DOHH2 (cell line): ENCODE results near the gene CPA5.

Experiments
- H3F3A ChIP-seq: fragments of 200-600 bp; sonication (generic), shearing (Covaris generic); 2 replicates; pipeline ENCODE4 v1.6.0; 2016; ENCODE audit warnings: antibody characterized with exemption, mild to moderate bottlenecking; ENCODE audit not compliant: control insufficient read depth, insufficient read depth
- H3K27ac ChIP-seq: fragments of 200-600 bp; sonication (generic); 2 replicates; pipeline ENCODE4 v1.5.1; 2014; ENCODE audit warnings: low read depth, mild to moderate bottlenecking, low read length, moderate library complexity
- H3K27me3 ChIP-seq: fragments of 200-600 bp; sonication (generic); 2 replicates; pipeline ENCODE4 v1.6.1; 2014; ENCODE audit warnings: mild to moderate bottlenecking, low read length, mixed read lengths; ENCODE audit not compliant: control insufficient read depth
- H3K36me3 ChIP-seq: fragments of 200-600 bp; sonication (generic); 2 replicates; pipeline ENCODE4 v1.6.1; 2014; ENCODE audit warnings: mild to moderate bottlenecking, low read length, moderate library complexity, mixed read lengths; ENCODE audit not compliant: control insufficient read depth
- H3K4me1 ChIP-seq: fragments of 200-600 bp; sonication (generic); 2 replicates; pipeline ENCODE4 v1.6.1; 2014; ENCODE audit warnings: mild to moderate bottlenecking, low read length, mixed read lengths; ENCODE audit not compliant: control insufficient read depth
- H3K4me2 ChIP-seq: fragments of 200-600 bp; sonication (generic); 2 replicates; pipeline ENCODE4 v1.6.0; 2014; ENCODE audit warnings: mild to moderate bottlenecking, low read length, moderate library complexity
- H3K4me3 ChIP-seq: fragments of 200-600 bp; sonication (generic); 2 replicates; pipeline ENCODE4 v1.5.1; 2014; ENCODE audit warnings: mild to moderate bottlenecking, low read length, mixed read lengths
- H3K79me2 ChIP-seq: fragments of 200-600 bp; sonication (generic); 2 replicates; pipeline ENCODE4 v1.6.1; 2014; ENCODE audit warnings: mild to moderate bottlenecking, low read length, mixed read lengths; ENCODE audit not compliant: control insufficient read depth
- H3K9me2 ChIP-seq: fragments of 200-600 bp; sonication (generic); replicated peaks from 2 replicates; pipeline ENCODE4 v1.6.1; 2014; ENCODE audit warnings: mild to moderate bottlenecking, low read length, mixed read lengths; ENCODE audit not compliant: control insufficient read depth
- H3K9me3 ChIP-seq: fragments of 200-600 bp; sonication (generic); 2 replicates; pipeline ENCODE4 v1.6.1; 2014; ENCODE audit warnings: antibody characterized with exemption, low read length, mixed read lengths; ENCODE audit not compliant: control insufficient read depth, insufficient read depth
- H4K20me1 ChIP-seq: fragments of 200-600 bp; sonication (generic); 2 replicates; pipeline ENCODE4 v1.6.0; 2014; ENCODE audit warnings: low read depth, mild to moderate bottlenecking, antibody characterized with exemption, low read length, moderate library complexity; ENCODE audit not compliant: control insufficient read depth, insufficient read depth
- EZH2phosphoT487 ChIP-seq: fragments of 200-600 bp; sonication (generic); IDR thresholded peaks from 2 replicates; pipeline ENCODE4 v1.6.1; 2017; ENCODE audit warnings: borderline replicate concordance, mild to moderate bottlenecking, antibody characterized with exemption, low read length, moderate library complexity, mixed read lengths
- TF ChIP-seq, protein P1 (sequence below): fragments of 200-600 bp; sonication (generic); IDR thresholded peaks from one replicate; pipeline ENCODE4 v1.5.1; 2014; ENCODE audit warnings: antibody characterized with exemption, mild to moderate bottlenecking, low read depth, low read length; ENCODE audit not compliant: poor library complexity, severe bottlenecking

The CPA5 gene

GRCh38 chr7:130350945-130351790 is 6.6 kb downstream of the CPA5 start:
- Histone ChIP-seq H3K36me3 (no peaks in the 10 kb centered on the region), H3K27ac (no peak overlapping the region), H3K79me2 (no peaks in the 10 kb centered on the region), H3K4me2 (no peak overlapping the region), H3K9me2 (no peaks in the 10 kb centered on the region), H3K4me1 (no peaks in the 10 kb centered on the region), H3F3A (no peaks in the 10 kb centered on the region), H3K9me3 (no peaks in the 10 kb centered on the region), H3K27me3 (peaks cover 4% of the 10 kb centered on the region; the same call in 1 of the 2 replicates), H4K20me1 (no peaks in the 10 kb centered on the region), H3K4me3 (no peak overlapping the region)
- TF ChIP-seq EZH2phosphoT487, result no peak
- TF ChIP-seq, protein P1, sequence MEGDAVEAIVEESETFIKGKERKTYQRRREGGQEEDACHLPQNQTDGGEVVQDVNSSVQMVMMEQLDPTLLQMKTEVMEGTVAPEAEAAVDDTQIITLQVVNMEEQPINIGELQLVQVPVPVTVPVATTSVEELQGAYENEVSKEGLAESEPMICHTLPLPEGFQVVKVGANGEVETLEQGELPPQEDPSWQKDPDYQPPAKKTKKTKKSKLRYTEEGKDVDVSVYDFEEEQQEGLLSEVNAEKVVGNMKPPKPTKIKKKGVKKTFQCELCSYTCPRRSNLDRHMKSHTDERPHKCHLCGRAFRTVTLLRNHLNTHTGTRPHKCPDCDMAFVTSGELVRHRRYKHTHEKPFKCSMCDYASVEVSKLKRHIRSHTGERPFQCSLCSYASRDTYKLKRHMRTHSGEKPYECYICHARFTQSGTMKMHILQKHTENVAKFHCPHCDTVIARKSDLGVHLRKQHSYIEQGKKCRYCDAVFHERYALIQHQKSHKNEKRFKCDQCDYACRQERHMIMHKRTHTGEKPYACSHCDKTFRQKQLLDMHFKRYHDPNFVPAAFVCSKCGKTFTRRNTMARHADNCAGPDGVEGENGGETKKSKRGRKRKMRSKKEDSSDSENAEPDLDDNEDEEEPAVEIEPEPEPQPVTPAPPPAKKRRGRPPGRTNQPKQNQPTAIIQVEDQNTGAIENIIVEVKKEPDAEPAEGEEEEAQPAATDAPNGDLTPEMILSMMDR, result no peak

DNA sequence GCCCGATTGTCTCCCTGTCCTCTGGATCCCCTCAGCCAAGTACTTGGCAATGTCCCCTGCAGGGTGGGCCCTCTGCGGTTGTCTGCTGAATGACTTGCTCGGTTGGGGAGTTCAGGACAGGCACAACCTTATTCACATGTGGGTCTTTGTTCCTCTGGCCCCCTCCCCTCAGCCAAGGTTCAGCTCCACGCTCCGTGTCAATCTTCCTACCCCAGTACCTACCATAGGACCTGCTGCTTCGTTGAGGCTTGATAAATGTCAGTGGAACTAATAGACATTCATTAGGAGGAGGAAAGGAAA is 7.1 kb downstream of the CPA5 start:
- H3K4me3 ChIP-seq, result no peak overlapping the region
- H3K27me3 ChIP-seq, result peaks cover 4% of the 10 kb centered on the region; the same call in 1 of the 2 replicates
- H4K20me1 ChIP-seq, result no peaks in the 10 kb centered on the region
- no peak for TF ChIP-seq EZH2phosphoT487
- TF ChIP-seq, protein P1, result no peak
- H3K9me2 ChIP-seq, result no peaks in the 10 kb centered on the region
- H3K27ac ChIP-seq, result no peak overlapping the region
- no peak overlapping the region for H3K4me2 ChIP-seq
- no peaks in the 10 kb centered on the region for H3F3A ChIP-seq
- no peaks in the 10 kb centered on the region for H3K4me1 ChIP-seq
- H3K79me2 ChIP-seq, result no peaks in the 10 kb centered on the region
- no peaks in the 10 kb centered on the region for H3K36me3 ChIP-seq
- no peaks in the 10 kb centered on the region for H3K9me3 ChIP-seq

- TF ChIP-seq EZH2phosphoT487, result no peak
- TF ChIP-seq, protein P1, result no peak
- Histone ChIP-seq H3K4me1 (no peaks in the 10 kb centered on the region), H3K9me3 (no peaks in the 10 kb centered on the region), H3K36me3 (no peaks in the 10 kb centered on the region), H3K4me2 (no peak overlapping the region), H4K20me1 (no peaks in the 10 kb centered on the region), H3K79me2 (no peaks in the 10 kb centered on the region), H3K9me2 (no peaks in the 10 kb centered on the region), H3K4me3 (no peak overlapping the region), H3F3A (no peaks in the 10 kb centered on the region), H3K27me3 (peaks cover 4% of the 10 kb centered on the region; the same call in 1 of the 2 replicates), H3K27ac (no peak overlapping the region)
Observed at GRCh38 chr7:130352194-130353074, 7.8 kb downstream of the CPA5 start.
